NCI-H2029 treated with DMSO at 0.1 percent for 48 hours (cell line): Measurements from ENCODE around the gene RAB1B.
A peak's percentile ranks its signal among the peaks of the same experiment; 100 is the strongest.
"Not testable (repeated sequence)": the region's sequence is repeated elsewhere in the genome, so short reads cannot be mapped to it uniquely, and the experiment has no call there.

Experiments
- DNase-seq: peaks from one replicate; lab custom pipeline; 2025; lab: John Stamatoyannopoulos, UW

The RAB1B gene

GRCh38 chr11:66309475-66309874 is 41.0 kb downstream of the RAB1B start:
- no peak for DNase-seq

- DNase-seq = no peak
Measured at GRCh38 chr11:66310324-66310723, 41.9 kb downstream of the RAB1B start.

GRCh38 chr11:66310803-66311440 is 42.5 kb downstream of the RAB1B start:
- DNase-seq = not testable (repeated sequence)

GRCh38 chr11:66311470-66311964 is 43.1 kb downstream of the RAB1B start:
- DNase-seq = no peak

- DNase-seq = peak; percentile 77
Measured at GRCh38 chr11:66311965-66312548, 43.6 kb downstream of the RAB1B start.

GRCh38 chr11:66312549-66313320 is 44.3 kb downstream of the RAB1B start:
- peak; percentile 77 for DNase-seq

GRCh38 chr11:66313321-66314185 is 45.1 kb downstream of the RAB1B start:
- DNase-seq = no peak

- no peak for DNase-seq
Measured at GRCh38 chr11:66314186-66314501, 45.7 kb downstream of the RAB1B start.

GRCh38 chr11:66314561-66315497 is 46.4 kb downstream of the RAB1B start:
- DNase-seq = no peak

- no peak for DNase-seq
Measured at GRCh38 chr11:66315498-66315885, 47.1 kb downstream of the RAB1B start.

- peak; percentile 24 for DNase-seq
Measured at GRCh38 chr11:66315921-66316811, 47.7 kb downstream of the RAB1B start.

GRCh38 chr11:66316849-66317251 is 48.4 kb downstream of the RAB1B start, which contains the start of gene CD248:
Gene CD248, minus strand, starts transcription at chr11:66317044. Its CDS starts 17 bp downstream, at chr11:66317027.
- no peak for DNase-seq

GRCh38 chr11:66317322-66317722 is 48.9 kb downstream of the RAB1B start:
- no peak for DNase-seq

GRCh38 chr11:66317723-66318599 is 49.5 kb downstream of the RAB1B start:
- DNase-seq = no peak

GRCh38 chr11:66318600-66318970 is 50.1 kb downstream of the RAB1B start:
- DNase-seq = no peak

GRCh38 chr11:66320289-66320688 is 51.9 kb downstream of the RAB1B start:
- DNase-seq = not testable (repeated sequence)

GRCh38 chr11:66320748-66321147 is 52.3 kb downstream of the RAB1B start:
- not testable (repeated sequence) for DNase-seq

- DNase-seq = no peak
Measured at GRCh38 chr11:66321606-66322005, 53.2 kb downstream of the RAB1B start.
